Brain microvascular endothelial cell (primary cell): ENCODE measurements around the gene NPFFR1.

Source experiments
- DNase-seq: peaks from one replicate; pipeline ENCODE4 v3.0.0-alpha.2; 2020
- H3K27ac ChIP-seq: fragments of 250-450 bp; sonication (Bioruptor Pico); 2 replicates; pipeline ENCODE4 v1.5.1; 2020; ENCODE audit warnings: mild to moderate bottlenecking, moderate library complexity
- H3K27me3 ChIP-seq: fragments of 250-450 bp; sonication (Bioruptor Pico); replicated peaks from 2 replicates; pipeline ENCODE4 v1.5.1; 2020; ENCODE audit warnings: mild to moderate bottlenecking
- H3K36me3 ChIP-seq: fragments of 250-450 bp; sonication (Bioruptor Pico); replicated peaks from 2 replicates; pipeline ENCODE4 v1.5.1; 2020; ENCODE audit warnings: mild to moderate bottlenecking
- H3K4me3 ChIP-seq: 2 replicates; pipeline ENCODE4 v1.5.1; 2011; ENCODE audit warnings: low read depth, mild to moderate bottlenecking, control low read depth, low read length, moderate library complexity
- CTCF ChIP-seq: IDR thresholded peaks from 2 replicates; pipeline ENCODE4 v1.5.1; 2011; ENCODE audit warnings: low read depth, mild to moderate bottlenecking, moderate library complexity, low read length, control low read depth, inconsistent platforms; ENCODE audit errors: missing control alignments
- in situ Hi-C: cut with HindIII; loops from 2 replicates; pipeline ENCODE4 v1.10.0; 2017; ENCODE audit warnings: low sequenced_read_pairs, low pct_ligation_motif_present

NPFFR1 gene

GRCh38 chr10:70234668-70235447 is 48.9 kb downstream of the NPFFR1 start:
- Histone ChIP-seq H3K27ac (no peak overlapping the region), H3K4me3 (no peak overlapping the region), H3K36me3 (no peaks in the 10 kb centered on the region), H3K27me3 (no peaks in the 10 kb centered on the region)
- peak; percentile 42 for DNase-seq
- TF ChIP-seq CTCF, result no peak
- in situ Hi-C loops, result no loop called here

- Histone ChIP-seq H3K27ac (no peak overlapping the region), H3K27me3 (no peaks in the 10 kb centered on the region), H3K4me3 (peak overlapping the region; percentile 82), H3K36me3 (peaks cover 3% of the 10 kb centered on the region)
- in situ Hi-C loops, result no loop called here
- TF ChIP-seq CTCF, result no peak
- DNase-seq, result no peak
Observed at GRCh38 chr10:70233939-70234300, 49.9 kb downstream of the NPFFR1 start.

- DNase-seq, result peak; percentile 92
- Histone ChIP-seq H3K27me3 (no peaks in the 10 kb centered on the region), H3K36me3 (peaks cover 3% of the 10 kb centered on the region), H3K27ac (peak within 1 kb of the TSS; percentile 50), H3K4me3 (peak within 1 kb of the TSS; percentile 82)
- in situ Hi-C loops, result no loop called here
- peak; percentile 22 for TF ChIP-seq CTCF
Observed at GRCh38 chr10:70233109-70233938, 50.5 kb downstream of the NPFFR1 start, which contains the start of gene PPA1. PPA1 (minus strand) TSS chr10:70233429; CDS start chr10:70233327, 102 bp downstream.

GRCh38 chr10:70232859-70233108 is 51.0 kb downstream of the NPFFR1 start:
- DNase-seq, result no peak
- in situ Hi-C loops, result no loop called here
- Histone ChIP-seq H3K4me3 (peak overlapping the region; percentile 82), H3K36me3 (peaks cover 3% of the 10 kb centered on the region), H3K27ac (peak overlapping the region; percentile 50), H3K27me3 (no peaks in the 10 kb centered on the region)
- no peak for TF ChIP-seq CTCF

GRCh38 chr10:70232155-70232858 is 51.5 kb downstream of the NPFFR1 start:
- peak; percentile 48 for DNase-seq
- H3K27ac ChIP-seq, result peak overlapping the region; percentile 50
- in situ Hi-C loops, result no loop called here
- no peaks in the 10 kb centered on the region for H3K27me3 ChIP-seq
- TF ChIP-seq CTCF, result no peak
- H3K4me3 ChIP-seq, result peak overlapping the region; percentile 82
- H3K36me3 ChIP-seq, result peaks cover 3% of the 10 kb centered on the region
